ENCODE results near the gene ARSG.
"Not testable (repeated sequence)": the region's sequence is repeated elsewhere in the genome, so short reads cannot be mapped to it uniquely, and the experiment has no call there.

Gene ARSG

GRCh38 chr17:68341482-68341881, 50.2 kb downstream of the ARSG start:
- no peak for DNase-seq

- DNase-seq: no peak
These were observed 52.7 kb downstream of the ARSG start for GRCh38 chr17:68343976-68344375.

GRCh38 chr17:68344701-68345136, 53.4 kb downstream of the ARSG start:
- DNase-seq: peak; percentile 18 to 27

GRCh38 chr17:68346448-68346847, 55.2 kb downstream of the ARSG start:
- peak; percentile 41 to 48 for DNase-seq

GRCh38 chr17:68347380-68347779, 56.1 kb downstream of the ARSG start:
- DNase-seq: no peak

GRCh38 chr17:68349157-68349556, 57.9 kb downstream of the ARSG start:
- DNase-seq: no peak

GRCh38 chr17:68351395-68351794, 60.1 kb downstream of the ARSG start:
- DNase-seq: no peak

- no peak for DNase-seq
These were observed 60.7 kb downstream of the ARSG start for GRCh38 chr17:68352041-68352440.

GRCh38 chr17:68352671-68353070, 61.4 kb downstream of the ARSG start:
- DNase-seq: not testable (repeated sequence)

- DNase-seq: no peak
These were observed 61.8 kb downstream of the ARSG start for GRCh38 chr17:68353111-68353521.

GRCh38 chr17:68354311-68354710, 63.0 kb downstream of the ARSG start:
- DNase-seq: not testable (repeated sequence)

- DNase-seq: not testable (repeated sequence)
These were observed 63.8 kb downstream of the ARSG start for GRCh38 chr17:68355108-68355507.

GRCh38 chr17:68356520-68356919, 65.2 kb downstream of the ARSG start:
- peak; percentile 51 for DNase-seq

- DNase-seq: no peak
These were observed 65.7 kb downstream of the ARSG start for GRCh38 chr17:68356949-68357455.

GRCh38 chr17:68357886-68358285, 66.6 kb downstream of the ARSG start:
- no peak for DNase-seq

- DNase-seq: no peak
These were observed 68.7 kb downstream of the ARSG start for GRCh38 chr17:68359791-68360535.

GRCh38 chr17:68365469-68365868, 74.2 kb downstream of the ARSG start:
- DNase-seq: no peak

- DNase-seq: no peak
These were observed 77.1 kb downstream of the ARSG start for GRCh38 chr17:68368387-68368786.

GRCh38 chr17:68375566-68375965, 84.3 kb downstream of the ARSG start:
- no peak for DNase-seq

- DNase-seq: not testable (repeated sequence)
These were observed 84.9 kb downstream of the ARSG start for GRCh38 chr17:68376178-68376577.

- no peak for DNase-seq
These were observed 86.5 kb downstream of the ARSG start for GRCh38 chr17:68377771-68378267.

- no peak for DNase-seq
These were observed 87.2 kb downstream of the ARSG start for GRCh38 chr17:68378268-68379176.

- DNase-seq: no peak
These were observed 87.8 kb downstream of the ARSG start for GRCh38 chr17:68379177-68379510.

Measured in activated CD4-positive, alpha-beta T cell treated with anti-CD3 and anti-CD28 coated beads, Interleukin-2, amount 50 U/mL, for 4 hours (primary cell).